AML-193 (cell line): ENCODE results near the gene SLC23A1.
"Not testable (repeated sequence)": the region's sequence is repeated elsewhere in the genome, so short reads cannot be mapped to it uniquely, and the experiment has no call there.

Source experiments
- DNase-seq, 2 experiments: peaks; one replicate each; lab custom pipeline; 2025; lab: John Stamatoyannopoulos, UW

The SLC23A1 gene

DNA sequence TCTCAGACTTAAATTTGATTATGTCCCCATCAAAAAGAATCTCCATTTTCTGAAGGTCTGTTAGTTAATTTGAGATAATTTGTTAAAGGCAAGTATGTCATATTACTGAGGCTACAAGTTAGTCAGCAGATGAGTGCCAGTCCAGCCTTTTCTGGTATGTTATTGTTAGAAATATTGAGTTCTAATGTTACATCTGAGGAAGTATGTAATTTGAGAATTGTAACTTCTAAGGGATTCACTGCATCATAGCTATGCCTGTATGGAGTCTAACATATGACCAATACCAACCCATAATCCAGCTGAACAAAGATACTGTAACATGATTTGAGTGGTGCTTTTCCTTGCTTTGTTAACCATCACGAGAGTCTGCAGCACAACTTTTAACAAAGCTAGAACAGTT, 13.9 kb downstream of the SLC23A1 start:
- no peak for DNase-seq

DNA sequence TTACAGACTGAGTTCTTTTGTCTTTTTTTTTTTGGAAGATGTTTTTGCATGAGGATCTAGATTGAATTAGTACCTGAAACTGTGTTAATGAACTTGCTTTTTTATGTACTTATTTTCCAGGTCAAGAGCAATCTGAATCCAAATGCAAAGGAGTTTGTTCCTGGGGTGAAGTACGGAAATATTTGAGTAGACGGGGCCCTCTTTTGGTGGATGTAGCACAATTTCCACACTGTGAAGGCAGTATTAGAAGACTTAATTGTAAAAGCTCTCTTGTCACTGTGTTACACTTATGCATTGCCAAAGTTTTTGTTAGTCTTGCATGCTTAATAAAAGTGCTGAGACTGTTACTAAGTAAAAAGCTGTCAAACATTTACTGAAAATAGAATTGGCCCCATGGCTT, 14.5 kb downstream of the SLC23A1 start:
- DNase-seq: peak; percentile 5 to 32

DNA sequence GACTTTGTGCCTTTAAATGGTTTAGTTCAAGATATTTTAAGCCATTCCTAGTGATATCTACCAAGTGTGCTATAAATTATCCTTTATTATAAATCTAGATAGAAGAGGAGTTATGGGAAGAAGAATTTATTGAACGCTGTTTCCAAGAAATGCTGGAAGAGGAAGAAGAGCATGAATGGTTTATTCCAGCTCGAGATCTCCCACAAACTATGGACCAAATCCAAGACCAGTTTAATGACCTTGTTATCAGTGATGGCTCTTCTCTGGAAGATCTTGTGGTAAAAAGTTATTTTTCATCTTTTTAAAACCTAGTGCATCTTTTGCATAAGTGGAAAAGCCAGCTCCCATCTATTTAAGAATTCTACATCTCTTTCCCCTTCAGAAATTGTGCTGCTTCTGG, 18.6 kb downstream of the SLC23A1 start:
- DNase-seq: no peak

DNA sequence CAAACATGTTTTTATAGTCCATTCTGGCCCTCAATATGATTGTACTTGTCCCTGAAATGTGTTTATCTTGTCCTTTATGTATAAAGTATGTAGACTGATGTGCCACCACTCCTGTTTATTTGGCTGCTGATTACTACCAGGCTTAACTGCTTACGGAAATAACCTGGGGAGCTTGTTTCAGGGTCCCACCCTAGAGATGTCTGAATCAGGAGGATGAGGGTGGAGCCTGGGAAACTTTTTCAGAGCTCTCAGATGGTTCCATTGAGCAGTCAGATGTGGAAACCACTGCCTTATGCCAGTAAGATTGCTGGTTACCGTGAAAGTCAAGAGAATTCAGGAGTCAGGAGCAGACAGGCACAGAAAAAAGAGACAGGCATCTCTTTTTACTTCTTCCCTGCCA, 19.2 kb downstream of the SLC23A1 start:
- no peak for DNase-seq

DNA sequence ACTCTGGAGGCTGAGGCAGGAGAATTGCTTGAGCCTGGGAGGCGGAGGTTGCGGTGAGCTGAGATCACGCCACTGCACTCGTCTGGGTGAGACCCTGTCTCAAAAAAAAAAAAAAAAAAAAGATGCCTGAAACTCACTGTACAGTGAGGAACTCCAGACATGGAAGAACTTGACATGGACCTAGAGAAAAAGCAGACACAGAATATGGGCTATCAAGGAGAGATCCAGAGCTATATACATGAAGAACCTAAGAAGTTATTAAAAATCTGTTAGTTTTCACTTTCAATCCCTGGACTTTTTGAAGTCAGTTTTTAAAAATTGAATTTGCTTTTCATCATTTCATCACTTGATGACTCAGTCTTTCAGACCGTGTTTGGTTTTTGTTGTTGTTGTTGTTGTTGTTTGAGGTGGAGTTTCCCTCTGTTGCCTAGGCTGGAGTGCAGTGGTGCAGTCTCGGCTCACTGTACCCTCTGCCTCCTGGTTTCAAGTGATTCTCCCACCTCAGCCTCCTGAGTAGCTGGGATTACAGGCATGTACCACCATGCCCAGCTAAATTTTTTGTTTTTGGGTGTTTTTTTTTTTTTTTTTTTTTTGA, 21.2 kb downstream of the SLC23A1 start:
- no peak for DNase-seq

DNA sequence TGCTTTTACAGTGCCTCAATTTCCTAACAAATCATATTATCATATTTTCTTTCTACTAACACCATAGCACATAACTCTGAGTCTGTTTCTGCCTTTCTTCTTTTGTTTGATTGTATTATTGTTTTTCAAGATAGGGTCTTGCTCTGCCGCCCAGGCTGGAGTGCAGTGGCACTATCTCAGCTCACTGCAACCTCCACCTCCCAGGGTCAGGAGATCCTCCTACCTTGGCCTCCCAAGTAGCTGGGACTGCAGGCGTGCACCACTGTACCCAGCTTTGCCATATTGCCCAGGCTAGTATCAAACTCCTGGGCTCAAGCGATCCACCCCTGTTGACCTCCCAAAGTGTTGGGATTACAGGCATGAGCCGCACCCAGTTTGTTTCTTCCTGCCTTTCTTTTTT, 22.7 kb downstream of the SLC23A1 start:
- no peak for DNase-seq

DNA sequence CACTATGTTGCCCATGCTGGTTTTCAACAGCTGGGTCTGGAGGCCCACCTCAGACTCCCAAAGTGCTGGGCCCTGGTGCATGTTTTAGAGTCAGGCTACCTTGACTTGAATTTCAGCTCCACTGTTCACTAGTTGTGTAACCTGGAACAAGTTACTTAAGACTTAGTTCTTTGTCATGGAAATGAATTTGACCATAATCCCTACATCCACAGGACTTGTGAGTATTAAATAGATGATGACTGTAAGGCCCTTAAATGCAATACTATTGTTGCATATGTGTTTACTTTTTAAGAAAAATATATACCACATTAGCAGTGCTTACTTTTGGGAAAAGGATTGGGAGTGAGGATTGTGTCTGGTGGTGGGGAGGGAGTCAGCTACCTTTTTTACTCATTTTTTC, 25.0 kb downstream of the SLC23A1 start:
- no peak for DNase-seq

DNA sequence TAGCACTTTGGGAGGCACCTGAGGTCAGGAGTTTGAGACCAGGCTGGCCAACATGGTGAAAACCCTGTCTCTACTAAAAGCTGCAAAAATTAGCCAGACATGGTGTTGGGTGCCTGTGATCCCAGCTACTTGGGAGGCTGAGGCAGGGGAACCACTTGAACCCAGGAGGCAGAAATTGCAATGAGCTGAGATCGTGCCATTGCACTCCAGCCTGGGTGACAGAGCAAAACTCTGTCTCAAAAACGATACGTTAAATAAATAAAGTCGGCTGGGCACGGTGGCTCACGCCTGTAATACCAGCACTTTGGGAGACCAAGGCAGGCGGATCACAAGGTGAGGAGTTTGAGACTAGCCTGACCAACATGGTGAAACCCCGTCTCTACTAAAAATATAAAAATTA, 27.2 kb downstream of the SLC23A1 start:
- not testable (repeated sequence) for DNase-seq

DNA sequence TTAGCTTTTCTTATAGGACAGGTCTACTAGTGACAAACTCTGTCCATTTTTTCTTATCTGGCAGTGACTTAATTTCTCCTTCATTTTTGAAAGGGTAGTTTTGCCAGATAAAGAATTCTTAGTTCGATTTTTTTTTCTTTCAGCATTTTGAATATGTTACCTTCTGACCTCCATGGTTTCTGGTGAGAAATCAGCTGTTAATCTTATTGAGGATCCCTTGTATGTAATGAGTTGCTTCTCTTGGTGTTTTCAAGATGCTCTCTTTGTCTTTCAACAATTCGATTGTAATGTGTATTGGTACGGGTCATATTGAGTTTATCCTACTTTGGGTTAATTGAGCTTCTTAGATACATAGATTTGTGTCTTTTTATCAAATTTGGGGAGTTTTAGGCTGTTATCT, 28.9 kb downstream of the SLC23A1 start:
- no peak for DNase-seq

DNA sequence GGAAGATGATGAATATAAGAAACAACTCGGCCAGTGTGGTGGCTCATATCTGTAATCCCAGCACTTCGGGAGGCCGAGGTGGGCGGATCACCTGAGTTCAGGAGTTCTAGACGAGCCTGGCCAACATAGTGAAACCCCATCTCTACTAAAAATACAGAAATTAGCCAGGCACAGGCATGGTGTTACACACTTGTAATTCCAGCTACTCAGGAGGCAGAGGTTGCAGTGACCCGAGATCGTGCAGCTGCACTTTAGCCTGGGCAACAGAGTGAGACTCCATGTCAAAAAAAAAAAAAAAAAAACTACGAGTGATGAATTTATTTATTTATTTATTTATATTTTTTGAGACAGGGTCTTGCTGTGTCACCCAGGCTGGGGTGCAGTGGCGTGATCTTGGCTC, 35.2 kb downstream of the SLC23A1 start:
- DNase-seq: not testable (repeated sequence)

DNA sequence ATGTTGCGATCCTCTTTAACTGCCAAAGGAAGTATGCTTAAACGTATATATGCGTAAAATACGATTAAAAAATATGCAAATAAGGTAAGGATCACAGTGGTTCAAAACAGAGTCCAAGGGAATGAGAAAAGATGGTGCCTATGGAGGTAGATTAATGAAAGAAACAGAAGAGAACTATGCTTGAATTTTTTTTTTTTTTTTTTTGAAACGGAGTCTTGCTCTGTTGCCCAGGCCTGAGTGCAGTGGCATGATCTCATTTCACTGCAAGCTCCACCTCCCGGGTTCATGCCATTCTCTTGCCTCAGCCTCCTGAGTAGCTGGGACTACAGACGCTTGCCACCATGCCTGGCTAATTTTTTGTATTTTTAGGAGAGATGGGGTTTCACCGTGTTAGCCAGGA, 37.7 kb downstream of the SLC23A1 start:
- DNase-seq: not testable (repeated sequence)

DNA sequence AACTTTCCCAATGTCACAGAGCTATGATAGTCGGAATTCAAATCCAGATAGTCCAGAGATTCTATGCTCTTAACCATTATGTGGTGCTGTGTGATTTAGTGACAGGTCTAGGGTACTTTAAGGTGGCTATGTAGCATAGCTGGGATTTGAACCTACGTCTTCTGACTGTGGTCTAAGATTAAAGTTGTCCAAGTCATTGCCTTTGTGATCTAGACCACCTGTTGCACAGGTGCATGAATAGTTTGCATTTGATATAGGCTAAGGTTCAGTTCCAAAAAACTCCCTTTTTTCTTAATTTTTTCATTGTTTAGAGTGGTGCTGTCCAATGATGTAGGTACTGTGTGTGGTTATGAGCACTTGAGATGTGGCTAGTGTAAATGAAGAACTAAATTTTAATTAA, 38.9 kb downstream of the SLC23A1 start:
- no peak for DNase-seq

DNA sequence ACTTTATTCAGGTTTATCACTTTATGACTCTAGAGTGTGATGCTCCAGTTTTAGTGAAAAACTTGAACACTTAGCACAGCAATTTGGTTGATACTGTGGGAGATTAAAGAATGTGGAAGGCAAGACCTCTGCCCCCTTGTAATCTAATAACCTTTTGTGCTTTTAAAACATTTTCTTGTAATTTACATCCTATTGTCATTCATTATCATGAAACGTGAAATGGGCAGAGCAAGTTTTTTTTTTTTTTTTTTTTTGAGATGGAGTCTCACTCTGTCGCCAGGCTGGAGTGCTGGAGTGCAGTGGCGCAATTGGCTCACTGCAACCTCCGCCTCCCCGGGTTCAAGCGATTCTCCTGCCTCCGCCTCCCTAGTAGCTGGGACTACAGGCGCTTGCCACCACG, 39.6 kb downstream of the SLC23A1 start:
- no peak for DNase-seq

DNA sequence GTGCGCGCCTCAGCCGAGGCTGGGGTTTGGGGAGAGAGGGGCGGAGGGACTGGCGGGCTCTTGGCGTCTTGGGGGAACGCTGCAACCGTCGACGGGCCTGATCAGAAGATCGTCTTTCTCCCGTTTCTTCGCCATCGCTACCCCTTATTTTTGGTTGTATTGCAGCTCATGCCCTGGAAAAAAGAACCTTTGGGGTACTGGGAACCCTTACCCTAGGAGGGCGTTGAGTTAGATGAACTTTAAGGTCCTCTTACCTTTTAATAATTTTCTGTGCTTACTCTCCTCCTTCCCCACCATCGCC, 40.7 kb downstream of the SLC23A1 start:
- no peak for DNase-seq

DNA sequence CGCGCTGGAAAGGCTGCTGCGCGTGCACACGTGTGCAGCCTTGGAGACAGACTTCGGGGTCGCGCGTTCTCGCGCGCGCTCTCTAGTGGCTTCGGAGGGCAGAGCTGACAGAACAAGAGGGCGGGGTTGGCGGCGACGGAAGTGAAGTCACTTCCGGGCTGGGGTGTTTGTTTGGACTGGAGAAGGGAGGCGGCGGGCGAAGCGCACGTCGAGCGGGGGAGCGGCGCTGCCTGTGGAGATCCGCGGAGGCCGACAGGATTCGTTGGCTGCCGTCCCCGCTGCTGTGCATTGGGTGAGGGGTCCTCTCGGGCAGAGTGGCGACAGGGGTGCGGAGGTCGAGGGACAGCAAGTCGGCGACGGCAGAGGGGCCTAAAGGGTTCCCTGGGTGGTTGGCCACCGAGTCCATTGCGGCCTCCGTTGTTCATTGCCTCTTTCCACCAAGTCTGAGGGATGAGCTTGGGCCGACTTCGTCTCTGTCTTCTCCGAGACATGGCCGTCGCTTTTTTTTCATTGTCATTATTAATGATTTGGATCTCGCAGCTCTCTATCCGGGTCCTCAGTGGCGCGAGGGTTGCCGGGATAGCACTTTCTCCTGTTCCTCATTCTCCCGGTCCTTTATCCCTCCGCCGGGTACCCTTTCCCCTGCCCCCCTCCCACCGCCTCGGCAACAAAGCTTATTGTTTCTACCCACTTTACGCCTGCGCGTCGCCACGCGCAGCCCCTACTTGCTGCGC, 41.2 kb downstream of the SLC23A1 start, which contains the start of gene PAIP2:
Gene PAIP2, plus strand, starts transcription at position 166 of the 734 bp plus-strand sequence. CDS start 21,931 bp downstream, outside the sequence.
- peak; percentile 90 to 96 for DNase-seq

DNA sequence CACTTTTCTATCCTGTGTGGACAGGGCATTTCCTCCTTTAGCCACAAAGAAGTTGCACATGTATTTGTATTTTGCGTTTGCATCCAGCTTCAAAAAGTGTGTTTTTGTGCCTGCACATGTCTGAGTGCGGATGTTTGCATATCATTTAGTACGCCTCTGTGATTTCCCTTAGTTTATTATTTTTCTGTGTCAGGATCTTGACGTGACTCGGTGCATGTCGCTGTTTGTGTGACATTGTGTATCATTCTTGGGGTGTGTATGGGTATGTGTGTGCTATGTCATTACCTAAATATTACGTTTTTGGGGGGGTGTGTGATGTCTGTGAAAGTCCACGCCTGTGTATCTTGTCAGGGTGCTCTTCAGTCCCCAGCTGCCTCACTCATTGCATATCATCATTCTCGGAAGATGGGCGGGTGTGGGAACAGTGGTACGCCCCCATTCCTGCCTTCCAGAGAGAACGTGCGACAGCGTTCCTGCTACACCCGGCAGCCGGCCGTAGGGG, 41.9 kb downstream of the SLC23A1 start:
- DNase-seq: no peak

DNA sequence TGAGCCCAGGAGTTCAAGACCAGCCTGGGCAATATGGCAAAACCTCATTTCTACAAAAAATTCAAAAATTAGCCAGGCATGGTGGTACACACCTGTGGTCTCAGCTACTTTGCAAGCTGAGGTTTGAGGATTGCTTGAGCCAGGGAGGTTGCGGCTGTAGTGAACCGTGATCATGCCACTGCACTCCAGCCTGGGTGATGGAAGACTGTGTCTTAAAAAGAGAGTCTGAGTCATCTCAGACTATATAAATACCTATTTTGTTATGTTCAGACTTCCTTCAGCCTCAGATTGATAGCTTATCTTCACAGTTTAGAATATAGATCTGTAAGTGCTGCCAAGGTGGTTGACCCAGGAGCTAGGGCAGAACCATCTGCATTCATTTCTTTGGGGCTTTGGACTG, 43.0 kb downstream of the SLC23A1 start:
- DNase-seq: no peak

DNA sequence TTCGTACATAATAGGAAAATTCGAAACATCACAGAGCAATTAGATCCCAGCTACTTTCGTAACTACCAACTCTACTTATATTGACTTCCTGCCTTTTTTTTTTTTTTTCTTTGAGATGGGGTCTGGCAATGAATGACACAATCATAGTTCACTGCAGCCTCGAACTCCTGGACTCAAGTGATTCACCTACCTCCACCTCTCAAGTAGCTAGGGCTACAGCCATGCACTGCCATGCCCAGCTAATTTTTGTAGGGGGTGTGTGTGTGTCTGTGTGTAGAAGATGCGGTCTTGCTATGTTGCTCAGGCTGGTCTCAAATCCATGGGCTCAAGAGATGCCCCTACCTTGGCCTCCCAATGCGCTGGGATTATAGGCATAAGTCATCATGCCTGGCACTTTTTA, 47.3 kb downstream of the SLC23A1 start:
- no peak for DNase-seq
